ENCODE measurements around the gene LRRC4. TPM values are rescaled to one million over a fixed set of nuclear protein-coding genes. Genes with fewer than 3 reads are reported as not detected.

Gene LRRC4
- total RNA-seq, 4 donors from 2014 or later, result 1.6 to 2.5 (median 2.1) TPM; not detected in 1

DNA sequence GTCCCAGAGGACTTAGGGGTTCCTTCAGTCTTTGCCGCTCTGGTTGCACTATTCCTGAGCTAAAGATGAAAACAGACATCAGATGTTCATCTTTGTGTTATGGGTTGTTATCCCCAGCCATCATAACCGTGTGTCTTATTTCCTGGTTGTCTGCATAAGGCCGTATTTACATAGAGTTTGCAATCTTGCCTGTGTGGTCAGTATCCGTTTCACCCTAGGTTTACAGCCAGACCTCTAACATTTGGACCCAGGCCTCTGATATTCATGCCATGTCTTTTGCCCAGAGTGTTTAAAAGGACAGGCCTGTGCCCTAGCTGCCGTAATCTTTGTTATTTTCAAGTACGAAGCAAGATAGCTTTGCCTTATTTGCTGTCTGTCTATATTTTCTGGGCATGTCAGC, 26.6 kb downstream of the LRRC4 start:
- Histone ChIP-seq H3K4me1 (peaks cover 0 to 16% (median 0%) of the 10 kb centered on the region in 4 donors), H3K36me3 (no peaks in the 10 kb centered on the region), H3K4me3 (no peak overlapping the region), H3K27me3 (no peaks in the 10 kb centered on the region), H3K27ac (no peak overlapping the region), H3K9me3 (no peaks in the 10 kb centered on the region)
- TF ChIP-seq, protein P1, sequence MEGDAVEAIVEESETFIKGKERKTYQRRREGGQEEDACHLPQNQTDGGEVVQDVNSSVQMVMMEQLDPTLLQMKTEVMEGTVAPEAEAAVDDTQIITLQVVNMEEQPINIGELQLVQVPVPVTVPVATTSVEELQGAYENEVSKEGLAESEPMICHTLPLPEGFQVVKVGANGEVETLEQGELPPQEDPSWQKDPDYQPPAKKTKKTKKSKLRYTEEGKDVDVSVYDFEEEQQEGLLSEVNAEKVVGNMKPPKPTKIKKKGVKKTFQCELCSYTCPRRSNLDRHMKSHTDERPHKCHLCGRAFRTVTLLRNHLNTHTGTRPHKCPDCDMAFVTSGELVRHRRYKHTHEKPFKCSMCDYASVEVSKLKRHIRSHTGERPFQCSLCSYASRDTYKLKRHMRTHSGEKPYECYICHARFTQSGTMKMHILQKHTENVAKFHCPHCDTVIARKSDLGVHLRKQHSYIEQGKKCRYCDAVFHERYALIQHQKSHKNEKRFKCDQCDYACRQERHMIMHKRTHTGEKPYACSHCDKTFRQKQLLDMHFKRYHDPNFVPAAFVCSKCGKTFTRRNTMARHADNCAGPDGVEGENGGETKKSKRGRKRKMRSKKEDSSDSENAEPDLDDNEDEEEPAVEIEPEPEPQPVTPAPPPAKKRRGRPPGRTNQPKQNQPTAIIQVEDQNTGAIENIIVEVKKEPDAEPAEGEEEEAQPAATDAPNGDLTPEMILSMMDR (IDR thresholded peaks at IDR 0.05), result no peak
- no peak for DNase-seq

DNA sequence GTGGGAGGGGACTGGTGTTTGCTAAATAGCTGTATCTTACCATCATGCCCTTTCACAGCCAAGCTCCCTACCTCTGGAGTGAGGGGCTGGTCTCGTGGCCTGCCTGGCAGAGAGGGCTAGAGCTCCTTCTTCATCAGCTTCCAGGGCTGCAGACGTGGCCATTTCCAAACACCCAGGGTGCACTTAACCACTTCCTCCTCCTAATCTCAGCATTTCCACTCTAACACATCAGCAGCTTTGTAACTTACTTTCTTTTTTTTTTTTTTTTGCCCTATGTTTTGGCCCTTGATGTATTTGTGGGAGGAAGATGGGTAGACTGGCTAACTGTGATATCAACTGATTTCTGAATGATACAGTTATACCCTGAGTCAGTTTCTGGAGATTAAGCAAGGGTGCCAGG, 27.4 kb downstream of the LRRC4 start:
- Histone ChIP-seq H3K9me3 (no peaks in the 10 kb centered on the region), H3K27ac (no peak overlapping the region), H3K27me3 (no peaks in the 10 kb centered on the region), H3K4me3 (no peak overlapping the region), H3K36me3 (no peaks in the 10 kb centered on the region), H3K4me1 (peaks cover 0 to 16% (median 0%) of the 10 kb centered on the region in 4 donors)
- DNase-seq, result no peak
- TF ChIP-seq, protein P1 (IDR thresholded peaks at IDR 0.05), result no peak
- TF ChIP-seq POLR2A (IDR thresholded peaks at IDR 0.05), result no peak

- DNase-seq, result no peak
- TF ChIP-seq, protein P1 (IDR thresholded peaks at IDR 0.05), result no peak
- TF ChIP-seq POLR2A (IDR thresholded peaks at IDR 0.05), result no peak
- no peaks in the 10 kb centered on the region for H3K36me3 ChIP-seq
- H3K27ac ChIP-seq, result no peak overlapping the region
- peaks cover 0 to 16% (median 0%) of the 10 kb centered on the region in 4 donors for H3K4me1 ChIP-seq
- H3K9me3 ChIP-seq, result no peaks in the 10 kb centered on the region
- no peaks in the 10 kb centered on the region for H3K27me3 ChIP-seq
- H3K4me3 ChIP-seq, result no peak overlapping the region
Measured at GRCh38 chr7:128003167-128003566, 28.1 kb downstream of the LRRC4 start.

- peaks cover 0 to 16% (median 0%) of the 10 kb centered on the region in 4 donors for H3K4me1 ChIP-seq
- TF ChIP-seq POLR2A (IDR thresholded peaks at IDR 0.05), result no peak
- TF ChIP-seq, protein P1 (IDR thresholded peaks at IDR 0.05), result no peak
- H3K27me3 ChIP-seq, result no peaks in the 10 kb centered on the region
- DNase-seq, result peak in 1 of 3 donors; percentile 66
- no peaks in the 10 kb centered on the region for H3K36me3 ChIP-seq
- H3K27ac ChIP-seq, result peak overlapping the region in 1 of 4 donors; percentile 73
- no peaks in the 10 kb centered on the region for H3K9me3 ChIP-seq
- no peak overlapping the region for H3K4me3 ChIP-seq
Measured at GRCh38 chr7:128000854-128001265, 30.4 kb downstream of the LRRC4 start.

- no peaks in the 10 kb centered on the region for H3K9me3 ChIP-seq
- peak overlapping the region in 1 of 4 donors; percentile 73 for H3K27ac ChIP-seq
- H3K27me3 ChIP-seq, result no peaks in the 10 kb centered on the region
- TF ChIP-seq POLR2A (IDR thresholded peaks at IDR 0.05), result no peak
- TF ChIP-seq, protein P1 (IDR thresholded peaks at IDR 0.05), result no peak
- H3K36me3 ChIP-seq, result no peaks in the 10 kb centered on the region
- no peak for DNase-seq
- peaks cover 0 to 13% (median 0%) of the 10 kb centered on the region in 4 donors for H3K4me1 ChIP-seq
- H3K4me3 ChIP-seq, result no peak overlapping the region
Measured at GRCh38 chr7:128000048-128000447, 31.2 kb downstream of the LRRC4 start.

GRCh38 chr7:127998671-127999070, 32.6 kb downstream of the LRRC4 start:
- no peak for DNase-seq
- Histone ChIP-seq H3K36me3 (no peaks in the 10 kb centered on the region), H3K9me3 (no peaks in the 10 kb centered on the region), H3K27me3 (no peaks in the 10 kb centered on the region), H3K4me1 (peaks cover 0 to 3% (median 0%) of the 10 kb centered on the region in 4 donors), H3K27ac (no peak overlapping the region), H3K4me3 (no peak overlapping the region)
- no peak for TF ChIP-seq POLR2A (IDR thresholded peaks at IDR 0.05)
- TF ChIP-seq, protein P1 (IDR thresholded peaks at IDR 0.05), result no peak
